ENCODE data around the gene JUND.

DNA sequence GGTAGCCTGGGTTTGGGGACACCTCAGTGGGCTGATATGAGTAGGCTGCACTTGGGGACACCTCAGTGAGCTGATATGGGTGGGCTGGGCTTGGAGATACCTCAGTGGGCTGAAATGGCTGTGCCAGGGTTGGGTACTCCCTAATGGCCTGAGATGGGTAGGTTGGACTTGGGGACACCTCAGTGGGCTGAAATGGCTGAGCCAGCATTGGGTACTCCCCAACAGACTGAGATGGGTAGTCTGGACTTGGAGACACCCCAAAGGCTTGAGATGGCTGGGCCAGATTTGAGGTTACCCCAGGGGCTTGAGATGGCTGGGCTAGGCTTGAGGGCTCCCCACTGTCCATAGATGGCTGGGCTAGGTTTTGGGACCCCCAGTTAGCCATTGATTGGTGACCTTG lies 19.3 kb downstream of the JUND start:
- TF ChIP-seq CTCF (IDR thresholded peaks at IDR 0.05; ENCODE audit: insufficient read depth, low read depth, low read length) (no peak), EZH2 (IDR thresholded peaks at IDR 0.05; ENCODE audit: insufficient read depth, low read length) (no peak)

Data from astrocyte (in vitro differentiated cells and primary cell).